HCT116 (cell line): ENCODE results near the gene SHISA3.

Experiments used
- ATF3 ChIP-seq: IDR thresholded peaks from 2 replicates; pipeline ENCODE4 v1.6.1; 2012
- EGR1 ChIP-seq: IDR thresholded peaks from 2 replicates; pipeline ENCODE4 v1.6.1; 2012; ENCODE audit warnings: low read depth
- EZH2 ChIP-seq: fragments of 200-600 bp; sonication (generic); IDR thresholded peaks from 2 replicates; pipeline ENCODE4 v1.6.1; 2017; ENCODE audit warnings: antibody characterized with exemption, mixed run types
- EZH2phosphoT487 ChIP-seq: fragments of 200-600 bp; IDR thresholded peaks from 2 replicates; pipeline ENCODE4 v1.6.1; 2018; ENCODE audit warnings: antibody characterized with exemption, borderline replicate concordance
- JUND ChIP-seq: IDR thresholded peaks from 2 replicates; pipeline ENCODE4 v1.6.1; 2012
- POLR2A ChIP-seq: IDR thresholded peaks from 2 replicates; pipeline ENCODE4 v1.7.0; 2011; ENCODE audit warnings: borderline replicate concordance; ENCODE audit not compliant: insufficient read depth, insufficient read length; ENCODE audit errors: extremely low read depth
- POLR2AphosphoS5 ChIP-seq: IDR thresholded peaks from 2 replicates; pipeline ENCODE4 v1.6.1; 2011; ENCODE audit warnings: mild to moderate bottlenecking, low read depth, low read length, moderate library complexity
- RAD21 ChIP-seq: IDR thresholded peaks from 2 replicates; pipeline ENCODE4 v1.6.1; 2012; ENCODE audit warnings: low read depth, mild to moderate bottlenecking
- REST ChIP-seq: IDR thresholded peaks from 2 replicates; pipeline ENCODE4 v1.6.1; 2012; ENCODE audit warnings: low read depth
- SRF ChIP-seq: IDR thresholded peaks from 2 replicates; pipeline ENCODE4 v1.6.1; 2012; ENCODE audit warnings: low read depth
- YY1 ChIP-seq: IDR thresholded peaks from 2 replicates; pipeline ENCODE4 v1.6.1; 2011; ENCODE audit warnings: low read length, low read depth, moderate library complexity, mild to moderate bottlenecking; ENCODE audit not compliant: insufficient replicate concordance; ENCODE audit errors: extremely low read depth
- TF ChIP-seq, protein P1 (sequence below), 3 experiments: fragments of 200-600 bp in 1 of 3; sonication (generic) in 1 of 3; IDR thresholded peaks in 2 of 3; conservative IDR thresholded peaks in 1 of 3; 2 replicates each; pipeline ENCODE4 v1.5.1; 2012 to 2017; ENCODE audit warnings: low read depth in 2 of 3, low read length in 2 of 3, antibody characterized with exemption in 1 of 3, borderline replicate concordance in 1 of 3, control low read depth in 1 of 3, mild to moderate bottlenecking in 1 of 3, mixed read lengths in 1 of 3, mixed run types in 1 of 3, moderate library complexity in 1 of 3; ENCODE audit not compliant: insufficient read depth in 1 of 3
- TF ChIP-seq, protein P2 (sequence below): IDR thresholded peaks from 2 replicates; pipeline ENCODE4 v1.6.1; 2012
- TF ChIP-seq, protein P3 (sequence below): IDR thresholded peaks from 2 replicates; pipeline ENCODE4 v1.6.1; 2011; ENCODE audit warnings: mild to moderate bottlenecking, low read length, moderate library complexity; ENCODE audit not compliant: insufficient replicate concordance; ENCODE audit errors: extremely low read depth

DNA sequence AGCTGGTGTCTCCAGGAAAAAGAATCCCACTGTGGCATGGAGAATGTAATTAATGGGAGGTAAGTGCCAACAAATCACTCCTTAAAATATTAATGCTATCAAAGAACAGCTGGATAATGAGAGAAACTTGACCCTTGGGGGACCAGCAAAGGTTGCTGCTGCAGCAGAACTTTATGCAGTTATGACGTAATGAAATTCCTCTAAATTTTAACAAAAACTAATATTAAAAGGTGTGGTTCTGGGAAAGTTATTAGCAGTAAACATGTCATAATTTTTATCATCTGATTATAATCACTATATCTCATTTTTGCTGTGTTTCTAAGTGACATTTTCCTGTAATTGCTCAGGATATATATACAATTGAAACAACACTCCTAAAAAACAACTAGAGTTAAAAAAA lies 1.7 kb upstream of the SHISA3 start:
- TF ChIP-seq REST (no peak), RAD21 (no peak), EZH2phosphoT487 (no peak), YY1 (no peak), POLR2AphosphoS5 (no peak), EZH2 (no peak), SRF (no peak), POLR2A (no peak), ATF3 (no peak), JUND (no peak), EGR1 (no peak)
- TF ChIP-seq, protein P1, sequence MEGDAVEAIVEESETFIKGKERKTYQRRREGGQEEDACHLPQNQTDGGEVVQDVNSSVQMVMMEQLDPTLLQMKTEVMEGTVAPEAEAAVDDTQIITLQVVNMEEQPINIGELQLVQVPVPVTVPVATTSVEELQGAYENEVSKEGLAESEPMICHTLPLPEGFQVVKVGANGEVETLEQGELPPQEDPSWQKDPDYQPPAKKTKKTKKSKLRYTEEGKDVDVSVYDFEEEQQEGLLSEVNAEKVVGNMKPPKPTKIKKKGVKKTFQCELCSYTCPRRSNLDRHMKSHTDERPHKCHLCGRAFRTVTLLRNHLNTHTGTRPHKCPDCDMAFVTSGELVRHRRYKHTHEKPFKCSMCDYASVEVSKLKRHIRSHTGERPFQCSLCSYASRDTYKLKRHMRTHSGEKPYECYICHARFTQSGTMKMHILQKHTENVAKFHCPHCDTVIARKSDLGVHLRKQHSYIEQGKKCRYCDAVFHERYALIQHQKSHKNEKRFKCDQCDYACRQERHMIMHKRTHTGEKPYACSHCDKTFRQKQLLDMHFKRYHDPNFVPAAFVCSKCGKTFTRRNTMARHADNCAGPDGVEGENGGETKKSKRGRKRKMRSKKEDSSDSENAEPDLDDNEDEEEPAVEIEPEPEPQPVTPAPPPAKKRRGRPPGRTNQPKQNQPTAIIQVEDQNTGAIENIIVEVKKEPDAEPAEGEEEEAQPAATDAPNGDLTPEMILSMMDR (IDR thresholded peaks at IDR 0.05 in 2 of 3, conservative IDR thresholded peaks at IDR 0.05 in 1 of 3; ENCODE audit: borderline replicate concordance in 1 of 3, insufficient read depth in 1 of 3, low read depth in 2 of 3, low read length in 2 of 3) = no peak
- TF ChIP-seq, protein P2, sequence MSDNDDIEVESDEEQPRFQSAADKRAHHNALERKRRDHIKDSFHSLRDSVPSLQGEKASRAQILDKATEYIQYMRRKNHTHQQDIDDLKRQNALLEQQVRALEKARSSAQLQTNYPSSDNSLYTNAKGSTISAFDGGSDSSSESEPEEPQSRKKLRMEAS = no peak
- TF ChIP-seq, protein P3, sequence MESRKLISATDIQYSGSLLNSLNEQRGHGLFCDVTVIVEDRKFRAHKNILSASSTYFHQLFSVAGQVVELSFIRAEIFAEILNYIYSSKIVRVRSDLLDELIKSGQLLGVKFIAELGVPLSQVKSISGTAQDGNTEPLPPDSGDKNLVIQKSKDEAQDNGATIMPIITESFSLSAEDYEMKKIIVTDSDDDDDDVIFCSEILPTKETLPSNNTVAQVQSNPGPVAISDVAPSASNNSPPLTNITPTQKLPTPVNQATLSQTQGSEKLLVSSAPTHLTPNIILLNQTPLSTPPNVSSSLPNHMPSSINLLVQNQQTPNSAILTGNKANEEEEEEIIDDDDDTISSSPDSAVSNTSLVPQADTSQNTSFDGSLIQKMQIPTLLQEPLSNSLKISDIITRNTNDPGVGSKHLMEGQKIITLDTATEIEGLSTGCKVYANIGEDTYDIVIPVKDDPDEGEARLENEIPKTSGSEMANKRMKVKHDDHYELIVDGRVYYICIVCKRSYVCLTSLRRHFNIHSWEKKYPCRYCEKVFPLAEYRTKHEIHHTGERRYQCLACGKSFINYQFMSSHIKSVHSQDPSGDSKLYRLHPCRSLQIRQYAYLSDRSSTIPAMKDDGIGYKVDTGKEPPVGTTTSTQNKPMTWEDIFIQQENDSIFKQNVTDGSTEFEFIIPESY = no peak
